PC-9 (cell line): ENCODE measurements around the gene PLA2G4C. TPM values are rescaled to one million over a fixed set of nuclear protein-coding genes. Genes with fewer than 3 reads are reported as not detected.

Source experiments
- BruUV-seq: library from RNA; stranded (reverse); fragments of 400-500 nt; replicated peaks from 2 replicates; lab custom pipeline; 2021; lab: Mats Ljungman, UMichigan
- CTCF ChIA-PET: fragments of 300-600 bp; sonication (Branson Sonifier 250); formaldehyde crosslinking; loops from one replicate; lab custom pipeline; 2022; ENCODE audit warnings: antibody characterized with exemption; lab: Charles Lee
- POLR2A ChIA-PET: fragments of 300-600 bp; sonication (Branson Sonifier 250); formaldehyde crosslinking; loops from one replicate; lab custom pipeline; 2022; ENCODE audit warnings: antibody characterized with exemption; ENCODE audit not compliant: unreplicated experiment; lab: Charles Lee
- DNase-seq, 2 experiments: peaks; one replicate each; pipeline versions ENCODE4 v3.0.0 to v3.0.0-alpha.2; 2015 to 2022; ENCODE audit warnings: mixed read lengths in 1 of 2
- H2AFZ ChIP-seq: fragments of 200-600 bp; sonication (generic); 2 replicates; pipeline ENCODE4 v1.8.1; 2017; ENCODE audit warnings: antibody characterized with exemption
- H3F3A ChIP-seq: fragments of 200-600 bp; sonication (generic); 2 replicates; pipeline ENCODE4 v1.8.1; 2017; ENCODE audit warnings: antibody characterized with exemption, mild to moderate bottlenecking, low read depth; ENCODE audit not compliant: insufficient read depth
- H3K27ac ChIP-seq: fragments of 200-600 bp; sonication (generic); 2 replicates; pipeline ENCODE4 v1.6.1; 2016; ENCODE audit warnings: mixed run types
- H3K27me3 ChIP-seq: fragments of 200-600 bp; sonication (generic); 2 replicates; pipeline ENCODE4 v1.6.1; 2016; ENCODE audit warnings: low read depth, mixed run types; ENCODE audit not compliant: insufficient read depth
- H3K36me3 ChIP-seq: fragments of 200-600 bp; sonication (generic); 2 replicates; pipeline ENCODE4 v1.6.1; 2016; ENCODE audit warnings: low read depth, mixed run types
- H3K4me1 ChIP-seq: fragments of 200-600 bp; sonication (generic); replicated peaks from 2 replicates; pipeline ENCODE4 v1.6.1; 2016; ENCODE audit warnings: mixed run types; ENCODE audit not compliant: insufficient read depth
- H3K4me2 ChIP-seq: fragments of 200-600 bp; sonication (generic); 2 replicates; pipeline ENCODE4 v1.6.1; 2017; ENCODE audit warnings: mixed run types
- H3K4me3 ChIP-seq: fragments of 200-600 bp; sonication (generic); 2 replicates; pipeline ENCODE4 v1.6.1; 2016; ENCODE audit warnings: mixed run types
- H3K79me2 ChIP-seq: fragments of 200-600 bp; sonication (generic); 2 replicates; pipeline ENCODE4 v1.6.1; 2017; ENCODE audit warnings: low read depth, mixed run types
- H3K9me2 ChIP-seq: fragments of 200-600 bp; sonication (generic); 2 replicates; pipeline ENCODE4 v1.8.1; 2017; ENCODE audit warnings: mild to moderate bottlenecking; ENCODE audit not compliant: insufficient read depth
- H3K9me3 ChIP-seq: fragments of 200-600 bp; sonication (generic); 2 replicates; pipeline ENCODE4 v1.8.1; 2016; ENCODE audit warnings: low read depth; ENCODE audit not compliant: insufficient read depth
- H4K20me1 ChIP-seq: fragments of 200-600 bp; sonication (generic); 2 replicates; pipeline ENCODE4 v1.8.1; 2017; ENCODE audit not compliant: insufficient read depth
- EZH2 ChIP-seq: fragments of 200-600 bp; sonication (generic); IDR thresholded peaks from 2 replicates; pipeline ENCODE4 v1.8.0; 2017; ENCODE audit warnings: antibody characterized with exemption, low read depth
- intact Hi-C: fragments of 100-400 bp; cut with micrococcal nuclease; formaldehyde crosslinking; loops from one replicate; pipeline ENCODE4 v1.10.0; 2022; ENCODE audit not compliant: unreplicated experiment
- total RNA-seq: library from RNA; stranded (reverse); gene quantifications from 2 replicates; pipeline ENCODE4 v1.2.3, GENCODE V29; 2021
- TF ChIP-seq, protein P1 (sequence below): fragments of 200-600 bp; sonication (generic); conservative IDR thresholded peaks from 2 replicates; pipeline ENCODE4 v1.6.1; 2017; ENCODE audit warnings: mixed run types, antibody characterized with exemption, mild to moderate bottlenecking, moderate library complexity

The PLA2G4C gene
- total RNA-seq, 1 experiment from 2014 or later, result not detected

DNA sequence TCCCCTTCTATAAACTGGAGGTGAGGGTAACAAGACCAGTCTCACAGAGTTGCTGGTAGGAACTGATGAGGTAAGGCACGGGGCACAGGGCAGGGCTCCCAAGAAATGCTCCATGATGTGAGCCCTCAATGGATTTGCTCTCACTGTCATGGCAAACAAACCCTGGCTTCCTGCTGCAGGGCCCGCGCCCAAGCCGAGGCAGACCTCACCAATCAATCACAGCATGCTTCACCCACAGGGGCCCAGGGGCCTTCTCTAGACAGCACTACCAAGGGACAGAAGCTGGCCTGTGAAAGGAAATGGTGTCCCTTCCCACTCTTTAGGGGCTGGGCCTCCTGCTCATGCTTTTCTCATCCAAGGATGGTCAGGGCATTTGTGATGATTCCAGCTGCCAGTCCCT is 25.9 kb upstream of the PLA2G4C start:
- 0 out of 2 replicates have a peak, but pooled peaks cover 12% of the 10 kb centered on the region for H3K36me3 ChIP-seq
- H3K27ac ChIP-seq, result no peak overlapping the region
- no peaks in the 10 kb centered on the region for H4K20me1 ChIP-seq
- H3K79me2 ChIP-seq, result no peaks in the 10 kb centered on the region
- TF ChIP-seq EZH2, result no peak
- TF ChIP-seq, protein P1, sequence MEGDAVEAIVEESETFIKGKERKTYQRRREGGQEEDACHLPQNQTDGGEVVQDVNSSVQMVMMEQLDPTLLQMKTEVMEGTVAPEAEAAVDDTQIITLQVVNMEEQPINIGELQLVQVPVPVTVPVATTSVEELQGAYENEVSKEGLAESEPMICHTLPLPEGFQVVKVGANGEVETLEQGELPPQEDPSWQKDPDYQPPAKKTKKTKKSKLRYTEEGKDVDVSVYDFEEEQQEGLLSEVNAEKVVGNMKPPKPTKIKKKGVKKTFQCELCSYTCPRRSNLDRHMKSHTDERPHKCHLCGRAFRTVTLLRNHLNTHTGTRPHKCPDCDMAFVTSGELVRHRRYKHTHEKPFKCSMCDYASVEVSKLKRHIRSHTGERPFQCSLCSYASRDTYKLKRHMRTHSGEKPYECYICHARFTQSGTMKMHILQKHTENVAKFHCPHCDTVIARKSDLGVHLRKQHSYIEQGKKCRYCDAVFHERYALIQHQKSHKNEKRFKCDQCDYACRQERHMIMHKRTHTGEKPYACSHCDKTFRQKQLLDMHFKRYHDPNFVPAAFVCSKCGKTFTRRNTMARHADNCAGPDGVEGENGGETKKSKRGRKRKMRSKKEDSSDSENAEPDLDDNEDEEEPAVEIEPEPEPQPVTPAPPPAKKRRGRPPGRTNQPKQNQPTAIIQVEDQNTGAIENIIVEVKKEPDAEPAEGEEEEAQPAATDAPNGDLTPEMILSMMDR, result no peak
- no TSS peak for BruUV-seq
- no peak overlapping the region for H3K4me2 ChIP-seq
- H3K4me3 ChIP-seq, result no peak overlapping the region
- H2AFZ ChIP-seq, result no peak overlapping the region
- H3F3A ChIP-seq, result no peaks in the 10 kb centered on the region
- intact Hi-C loops, result no loop called here
- POLR2A ChIA-PET, result no interaction called here
- no peaks in the 10 kb centered on the region for H3K27me3 ChIP-seq
- CTCF ChIA-PET, result no interaction called here
- DNase-seq, result no peak
- H3K4me1 ChIP-seq, result no peaks in the 10 kb centered on the region
- H3K9me3 ChIP-seq, result no peaks in the 10 kb centered on the region
- no peaks in the 10 kb centered on the region for H3K9me2 ChIP-seq

DNA sequence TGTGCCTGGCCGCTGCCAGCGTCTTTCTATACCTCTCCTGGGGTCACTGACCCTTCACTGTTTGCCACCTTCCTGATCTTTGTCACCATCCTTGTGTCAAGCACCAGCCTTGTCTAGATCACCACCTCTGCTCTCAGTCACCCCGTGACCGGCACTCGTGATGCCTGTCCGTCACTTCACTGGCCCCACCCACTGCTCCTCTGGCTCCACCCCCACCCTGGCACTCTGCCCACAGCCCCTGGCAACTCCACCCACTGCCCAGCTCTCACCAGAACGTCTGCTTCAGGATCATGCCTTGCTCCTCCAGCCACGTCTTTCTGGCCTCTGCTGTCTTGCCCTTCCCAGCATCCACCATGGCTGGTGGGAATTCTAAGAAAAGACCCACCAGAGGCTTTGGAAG is 24.8 kb upstream of the PLA2G4C start:
- H3K9me2 ChIP-seq, result no peaks in the 10 kb centered on the region
- intact Hi-C loops, result no loop called here
- no peaks in the 10 kb centered on the region for H3F3A ChIP-seq
- H3K4me3 ChIP-seq, result no peak overlapping the region
- H2AFZ ChIP-seq, result no peak overlapping the region
- no peak overlapping the region for H3K4me2 ChIP-seq
- 0 out of 2 replicates have a peak, but pooled peaks cover 12% of the 10 kb centered on the region for H3K36me3 ChIP-seq
- no peak for TF ChIP-seq EZH2
- TF ChIP-seq, protein P1, result no peak
- H4K20me1 ChIP-seq, result no peaks in the 10 kb centered on the region
- H3K4me1 ChIP-seq, result no peaks in the 10 kb centered on the region
- CTCF ChIA-PET, result no interaction called here
- no peak overlapping the region for H3K27ac ChIP-seq
- POLR2A ChIA-PET, result no interaction called here
- DNase-seq, result peak in 1 of 2 experiments; percentile 12
- BruUV-seq, result no TSS peak
- H3K9me3 ChIP-seq, result no peaks in the 10 kb centered on the region
- no peaks in the 10 kb centered on the region for H3K27me3 ChIP-seq
- H3K79me2 ChIP-seq, result no peaks in the 10 kb centered on the region

DNA sequence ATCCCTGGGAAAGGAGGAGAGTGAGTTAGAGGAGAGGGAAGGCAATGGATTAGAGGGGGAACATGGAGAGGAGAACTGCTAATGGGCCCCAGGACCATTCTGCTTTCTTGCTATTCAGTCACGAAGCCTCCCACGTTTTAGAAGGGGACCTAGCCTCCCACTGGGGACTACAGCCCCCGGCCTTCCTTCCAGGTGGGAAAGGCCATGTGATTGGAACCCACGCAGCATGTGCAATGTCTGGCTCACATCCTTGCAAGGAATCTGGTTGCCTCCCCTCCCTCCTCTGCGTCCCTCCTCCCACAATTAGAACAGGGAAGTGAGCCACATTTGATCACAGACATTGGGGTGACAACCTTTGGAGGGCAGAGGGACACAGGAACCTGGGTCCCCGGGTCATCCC is 22.5 kb upstream of the PLA2G4C start:
- BruUV-seq, result no TSS peak
- ChIA-PET POLR2A (no interaction called here), CTCF (no interaction called here)
- no peaks in the 10 kb centered on the region for H3K9me3 ChIP-seq
- H3K27ac ChIP-seq, result no peak overlapping the region
- H2AFZ ChIP-seq, result no peak overlapping the region
- no peaks in the 10 kb centered on the region for H4K20me1 ChIP-seq
- no peaks in the 10 kb centered on the region for H3K79me2 ChIP-seq
- TF ChIP-seq, protein P1, result no peak
- TF ChIP-seq EZH2, result no peak
- H3K9me2 ChIP-seq, result no peaks in the 10 kb centered on the region
- no peak overlapping the region for H3K4me3 ChIP-seq
- H3K27me3 ChIP-seq, result no peaks in the 10 kb centered on the region
- H3K4me1 ChIP-seq, result no peaks in the 10 kb centered on the region
- intact Hi-C loops, result no loop called here
- H3F3A ChIP-seq, result no peaks in the 10 kb centered on the region
- 0 out of 2 replicates have a peak, but pooled peaks cover 6% of the 10 kb centered on the region for H3K36me3 ChIP-seq
- no peak for DNase-seq
- H3K4me2 ChIP-seq, result no peak overlapping the region
